ENCODE measurements around the gene SRGN. TPM values are rescaled to one million over a fixed set of nuclear protein-coding genes. Genes with fewer than 3 reads are reported as not detected.

The SRGN gene
- total RNA-seq, 6 donors from 2014 or later: 96.4 to 326 (median 203) TPM

- ATAC-seq (ENCODE audit: low FRiP score in 2 of 2): no peak
- no peak overlapping the region for H3K4me3 ChIP-seq
- H3K36me3 ChIP-seq: no peaks in the 10 kb centered on the region
- no peak for TF ChIP-seq EP300 (IDR thresholded peaks at IDR 0.05)
- no peak for TF ChIP-seq POLR2A (IDR thresholded peaks at IDR 0.05)
- no peak for TF ChIP-seq POLR2AphosphoS5 (IDR thresholded peaks at IDR 0.05)
- no peak for TF ChIP-seq CTCF (IDR thresholded peaks at IDR 0.05)
- H3K27me3 ChIP-seq: no peaks in the 10 kb centered on the region
- H3K9me3 ChIP-seq: no peaks in the 10 kb centered on the region
- DNase-seq: no peak
- H3K27ac ChIP-seq: no peak overlapping the region
- 93% methylated on average over 4 of the region's 4 CpGs for WGBS, 2 donors
- peaks cover 3 to 4% (median 3%) of the 10 kb centered on the region in 4 donors for H3K4me1 ChIP-seq
Observed at GRCh38 chr10:69070951-69071350, 17.0 kb upstream of the SRGN start.

- no peaks in the 10 kb centered on the region for H3K27me3 ChIP-seq
- H3K9me3 ChIP-seq: no peaks in the 10 kb centered on the region
- TF ChIP-seq CTCF (IDR thresholded peaks at IDR 0.05) (no peak), POLR2A (IDR thresholded peaks at IDR 0.05) (no peak), POLR2AphosphoS5 (IDR thresholded peaks at IDR 0.05) (no peak), EP300 (IDR thresholded peaks at IDR 0.05) (no peak)
- no peak overlapping the region for H3K27ac ChIP-seq
- H3K4me3 ChIP-seq: no peak overlapping the region
- DNase-seq (no peak), ATAC-seq (ENCODE audit: low FRiP score in 2 of 2) (no peak)
- no peaks in the 10 kb centered on the region for H3K36me3 ChIP-seq
- peaks cover 0 to 4% (median 3%) of the 10 kb centered on the region in 4 donors for H3K4me1 ChIP-seq
- WGBS, 2 donors: 75% methylated on average over 6 of the region's 6 CpGs
Observed at GRCh38 chr10:69071610-69072009, 16.3 kb upstream of the SRGN start.

GRCh38 chr10:69073026-69073425 is 14.9 kb upstream of the SRGN start:
- Histone ChIP-seq H3K36me3 (no peaks in the 10 kb centered on the region), H3K4me3 (no peak overlapping the region), H3K4me1 (peaks cover 0 to 4% (median 3%) of the 10 kb centered on the region in 4 donors), H3K27ac (peak overlapping the region in 1 of 4 donors; percentile 13), H3K9me3 (no peaks in the 10 kb centered on the region), H3K27me3 (no peaks in the 10 kb centered on the region)
- ATAC-seq (ENCODE audit: low FRiP score in 2 of 2) (no peak), DNase-seq (no peak)
- no peak for TF ChIP-seq POLR2AphosphoS5 (IDR thresholded peaks at IDR 0.05)
- no peak for TF ChIP-seq POLR2A (IDR thresholded peaks at IDR 0.05)
- TF ChIP-seq CTCF (IDR thresholded peaks at IDR 0.05): no peak
- TF ChIP-seq EP300 (IDR thresholded peaks at IDR 0.05): no peak
- WGBS, 2 donors: 37 to 51% methylated on average over 6 of the region's 6 CpGs

DNA sequence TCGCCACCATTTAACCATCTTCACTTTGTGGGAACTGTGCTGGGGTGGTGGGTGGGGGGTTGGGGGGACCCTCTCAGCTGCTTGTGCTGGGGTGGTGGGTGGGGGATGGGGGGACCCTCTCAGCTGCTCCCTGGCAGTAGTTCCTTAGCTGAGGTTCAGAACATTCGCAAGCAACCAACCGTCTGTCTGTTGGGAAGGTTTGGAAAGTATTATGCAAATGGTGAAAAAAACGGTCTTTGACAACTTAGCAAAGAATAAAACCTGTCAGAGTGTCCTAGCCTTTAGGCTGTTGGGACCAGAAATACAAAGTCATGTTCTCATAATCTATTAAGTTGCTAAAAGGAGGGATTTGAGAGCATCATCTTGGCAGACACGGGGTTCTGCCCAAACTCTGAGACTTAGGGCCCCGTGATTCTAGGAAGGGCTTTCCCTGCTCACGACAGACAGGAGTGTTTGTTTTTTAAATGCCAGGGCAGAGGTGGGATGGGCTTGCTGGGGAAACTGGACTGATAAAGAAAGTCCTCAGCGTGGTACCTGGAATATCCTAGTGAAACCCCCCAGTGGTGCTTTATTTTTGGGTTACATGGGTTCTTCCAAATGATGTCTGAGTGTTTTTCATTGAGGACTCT is 14.1 kb upstream of the SRGN start:
- DNase-seq (no peak), ATAC-seq (ENCODE audit: low FRiP score in 2 of 2) (no peak)
- Histone ChIP-seq H3K4me3 (no peak overlapping the region), H3K4me1 (peaks cover 0 to 4% (median 3%) of the 10 kb centered on the region in 4 donors), H3K27ac (peak overlapping the region in 1 of 4 donors; percentile 44), H3K36me3 (no peaks in the 10 kb centered on the region), H3K27me3 (no peaks in the 10 kb centered on the region), H3K9me3 (no peaks in the 10 kb centered on the region)
- TF ChIP-seq EP300 (IDR thresholded peaks at IDR 0.05) (no peak), POLR2AphosphoS5 (IDR thresholded peaks at IDR 0.05) (no peak), CTCF (IDR thresholded peaks at IDR 0.05) (no peak), POLR2A (IDR thresholded peaks at IDR 0.05) (no peak)
- 52 to 68% methylated on average over 7 to 8 of the region's 8 CpGs for WGBS, 2 donors

DNA sequence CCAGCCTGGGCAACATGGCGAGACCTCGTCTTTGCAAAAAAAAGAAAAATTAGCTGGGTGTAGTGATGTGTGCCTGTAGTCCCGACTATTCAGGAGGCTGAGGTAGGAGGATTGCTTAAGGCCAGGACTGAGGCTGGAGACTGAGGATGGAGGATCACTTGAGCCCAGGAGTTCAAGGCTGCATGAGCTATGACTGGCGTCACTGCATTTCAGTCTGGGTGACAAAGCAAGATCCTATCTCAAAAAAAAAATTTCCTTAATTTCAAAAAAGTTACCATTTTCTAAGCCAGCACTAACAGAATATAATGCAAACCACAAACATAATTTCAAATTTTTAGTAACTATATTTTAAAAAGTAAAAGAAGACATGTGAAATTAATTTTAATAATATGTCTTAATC is 13.4 kb upstream of the SRGN start:
- Histone ChIP-seq H3K36me3 (no peaks in the 10 kb centered on the region), H3K27ac (no peak overlapping the region), H3K4me3 (no peak overlapping the region), H3K27me3 (no peaks in the 10 kb centered on the region), H3K9me3 (no peaks in the 10 kb centered on the region), H3K4me1 (peaks cover 0 to 4% (median 3%) of the 10 kb centered on the region in 4 donors)
- ATAC-seq (ENCODE audit: low FRiP score in 2 of 2) (no peak), DNase-seq (no peak)
- 87 to 89% methylated on average over 4 of the region's 4 CpGs for WGBS, 2 donors
- no peak for TF ChIP-seq CTCF (IDR thresholded peaks at IDR 0.05)
- TF ChIP-seq EP300 (IDR thresholded peaks at IDR 0.05): no peak
- no peak for TF ChIP-seq POLR2AphosphoS5 (IDR thresholded peaks at IDR 0.05)
- TF ChIP-seq POLR2A (IDR thresholded peaks at IDR 0.05): no peak

All from upper lobe of left lung (tissue), 6 donors.